Muscle of arm (tissue), 12 donors: ENCODE results near the gene PGGT1B. TPM values are rescaled to one million over a fixed set of nuclear protein-coding genes. Genes with fewer than 3 reads are reported as not detected.
A peak's percentile ranks its signal among the peaks of the same experiment; 100 is the strongest.
"Not testable (repeated sequence)": the region's sequence is repeated elsewhere in the genome, so short reads cannot be mapped to it uniquely, and the experiment has no call there.

Experiments
- DNase-seq: peaks from one replicate; pipeline ENCODE4 v3.0.0-alpha.2; 2013
- polyA plus RNA-seq, 12 donors: library from polyadenylated mRNA; unstranded; fragments of 120-200 nt; gene quantifications; one replicate each; pipeline ENCODE4 v1.2.1, GENCODE V29; 2013; ENCODE audit not compliant: insufficient read length in 12 of 12

The PGGT1B gene
- polyA plus RNA-seq, 12 donors, result 19.5 to 37.2 (median 23.4) TPM; not detected in 1

DNA sequence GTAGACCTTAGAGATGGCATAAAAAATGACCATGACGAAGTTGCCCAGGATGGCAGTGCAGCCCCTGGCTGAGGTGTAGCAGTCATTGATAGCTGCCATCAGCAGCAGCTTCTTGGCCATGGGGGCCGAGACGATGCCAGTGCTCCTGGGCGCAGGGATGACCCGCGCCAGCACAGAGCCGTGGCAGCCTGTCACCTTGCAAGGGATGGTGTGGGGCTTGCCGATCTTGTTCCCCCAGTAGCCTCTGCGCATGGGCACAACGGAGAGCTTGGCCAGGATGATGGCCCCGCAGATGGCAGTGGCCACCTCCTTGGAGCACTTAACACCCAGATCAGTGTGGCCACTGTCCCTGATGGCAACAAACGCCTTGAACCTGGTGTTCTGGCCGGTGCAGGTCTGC, 2.1 kb upstream of the PGGT1B start:
- no peak for DNase-seq

GRCh38 chr5:115263078-115263380, 352 bp upstream of the PGGT1B start:
- DNase-seq, result no peak

DNA sequence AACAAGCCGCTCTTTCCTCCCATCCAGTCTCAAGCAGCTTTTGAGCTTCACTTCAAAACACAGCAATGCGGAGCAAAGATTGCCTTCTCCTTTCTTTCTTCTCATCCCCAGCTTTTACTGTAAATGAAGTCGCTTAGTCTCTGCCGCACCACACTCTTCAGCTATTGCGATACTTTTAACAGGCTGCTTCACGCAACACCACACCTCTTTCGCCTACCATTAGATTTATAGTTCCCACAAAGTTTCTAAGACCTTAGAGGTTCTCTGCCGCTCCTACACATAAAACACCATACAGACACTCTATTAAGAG, 711 bp downstream of the PGGT1B start:
- no peak for DNase-seq

GRCh38 chr5:115260248-115260647, 2.4 kb downstream of the PGGT1B start:
- no peak for DNase-seq

- no peak for DNase-seq
These were observed 4.7 kb downstream of the PGGT1B start for GRCh38 chr5:115257981-115258380.

- DNase-seq, result not testable (repeated sequence)
These were observed 13.3 kb downstream of the PGGT1B start for GRCh38 chr5:115249379-115249778.

GRCh38 chr5:115246361-115246991, 16.2 kb downstream of the PGGT1B start:
- peak; percentile 36 for DNase-seq

GRCh38 chr5:115243412-115243811, 19.3 kb downstream of the PGGT1B start:
- no peak for DNase-seq

DNA sequence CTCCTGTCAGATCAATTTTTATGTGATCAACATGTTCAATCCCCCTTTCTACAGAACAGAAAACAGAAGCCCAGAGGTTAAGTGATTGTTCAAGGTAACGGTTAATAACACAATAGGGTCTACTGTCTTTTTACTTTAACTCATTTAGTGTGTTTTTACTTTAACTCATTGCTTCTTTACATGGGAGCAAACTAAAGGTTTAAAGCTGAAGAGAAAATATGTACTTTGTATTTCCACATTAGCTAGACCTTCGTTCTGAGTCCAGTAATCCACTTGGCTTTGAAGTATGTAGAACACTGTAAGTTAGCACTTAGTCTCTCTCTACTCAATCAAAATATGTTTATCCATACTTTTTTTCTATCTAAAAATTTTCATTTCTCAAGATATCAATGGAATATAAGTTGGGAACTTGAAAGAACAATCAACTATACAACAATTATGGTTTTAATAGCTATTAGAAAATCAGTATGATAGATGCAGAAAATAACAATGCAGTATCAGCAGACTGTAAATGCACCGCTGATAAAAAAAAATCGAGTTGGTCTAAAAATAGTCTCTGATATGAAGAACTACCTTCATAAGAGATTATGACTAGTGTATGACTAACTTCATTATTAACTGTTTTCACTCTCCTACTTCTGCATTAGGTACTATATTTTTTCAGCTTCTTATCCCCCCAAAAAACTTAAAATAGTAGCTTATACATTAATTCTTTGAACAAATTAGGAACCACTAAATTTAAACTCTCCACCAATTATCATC, 20.6 kb downstream of the PGGT1B start:
- DNase-seq, result no peak

DNA sequence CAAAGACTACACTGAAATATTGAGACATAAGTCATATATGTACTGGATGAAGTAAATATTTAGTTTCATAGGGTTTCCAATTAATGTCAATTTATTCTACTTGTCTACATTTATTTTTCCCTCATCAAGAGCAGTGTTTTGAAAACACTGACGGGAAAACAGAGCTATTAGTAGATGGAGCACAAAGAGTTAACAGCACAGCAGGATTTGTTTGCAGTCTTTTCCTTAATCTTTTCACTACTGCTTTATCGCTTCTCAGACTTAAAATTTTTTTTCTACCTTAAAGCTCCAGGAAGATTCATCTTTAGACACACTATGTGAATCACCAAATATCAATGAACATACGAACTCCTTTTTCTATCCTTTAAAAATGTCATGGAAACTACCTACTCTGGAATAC, 25.6 kb downstream of the PGGT1B start:
- DNase-seq, result no peak

DNA sequence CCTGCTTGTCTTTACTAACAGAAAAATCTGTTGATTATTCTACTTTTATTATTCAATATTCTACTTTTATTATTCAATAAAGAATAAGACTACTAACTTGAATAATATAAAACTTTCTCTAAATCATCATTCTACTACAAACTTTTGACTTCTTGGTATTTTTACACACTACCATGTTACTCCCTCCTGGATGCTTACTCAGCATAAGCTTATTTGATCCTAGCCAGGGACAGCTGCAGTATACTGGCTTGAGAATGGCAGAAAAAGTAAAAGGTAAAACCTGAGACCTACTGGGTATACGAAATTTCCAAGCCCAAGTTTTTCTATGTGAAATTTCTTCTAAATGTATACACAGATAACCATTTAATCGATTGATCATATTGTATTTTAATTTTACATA, 26.1 kb downstream of the PGGT1B start:
- DNase-seq, result no peak

GRCh38 chr5:115231598-115231997, 31.1 kb downstream of the PGGT1B start:
- DNase-seq, result no peak

DNA sequence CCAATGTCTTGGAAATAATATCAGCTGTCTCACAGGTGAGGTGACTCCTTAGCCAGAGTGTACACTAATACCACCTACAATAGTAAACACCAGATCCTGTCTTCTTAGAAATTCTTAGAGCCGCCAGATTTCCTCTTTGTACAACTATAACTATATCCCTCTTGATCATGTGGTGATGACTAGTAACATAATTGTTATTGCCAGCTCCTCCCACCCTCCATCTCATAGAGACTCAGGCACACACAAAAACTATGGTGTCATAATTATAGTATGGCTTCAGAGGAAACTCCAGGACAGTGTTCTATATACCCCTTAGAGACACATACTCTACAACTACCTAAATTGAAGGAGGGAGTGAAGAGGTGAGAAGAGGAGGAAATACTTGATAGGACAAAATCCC, 33.1 kb downstream of the PGGT1B start:
- DNase-seq, result no peak

- DNase-seq, result no peak
These were observed 35.4 kb downstream of the PGGT1B start for GRCh38 chr5:115227281-115227680.

DNA sequence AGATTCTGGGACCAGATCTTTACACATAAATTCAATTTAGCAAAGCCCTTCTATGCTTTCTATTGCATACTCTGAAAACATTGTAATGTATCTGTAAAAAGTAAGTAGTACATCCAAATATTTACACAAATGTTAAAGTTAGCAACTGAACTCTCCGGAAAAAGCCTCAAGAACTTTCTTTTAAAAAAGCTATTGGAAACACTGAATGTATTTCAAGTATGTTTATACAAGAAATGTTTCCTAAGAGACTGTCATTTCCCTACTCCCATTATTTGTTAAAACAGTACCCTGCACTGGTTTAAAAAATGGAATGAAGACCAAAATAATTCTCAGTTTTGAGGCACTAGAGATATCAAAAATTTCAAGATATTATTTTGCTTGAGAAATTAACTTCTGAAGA, 48.1 kb downstream of the PGGT1B start:
- no peak for DNase-seq

DNA sequence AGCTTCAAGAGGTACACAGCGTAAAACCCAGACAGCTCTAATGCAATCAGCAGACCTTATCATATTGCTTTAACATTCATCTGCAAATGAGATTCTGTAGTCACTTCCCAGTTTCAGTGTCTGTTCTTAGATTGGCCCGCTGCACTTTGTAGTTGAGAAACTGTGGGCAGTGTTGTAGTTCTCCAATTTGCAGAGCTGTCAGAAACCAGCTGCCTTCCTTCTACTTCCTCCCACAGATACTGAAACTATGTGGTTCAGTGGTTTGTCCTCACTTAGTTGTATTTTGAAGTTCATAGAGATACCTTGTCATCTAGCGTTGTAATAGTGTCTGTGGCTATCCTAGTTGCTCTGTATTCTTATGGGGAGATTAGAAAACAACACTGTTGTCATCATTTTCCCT, 53.4 kb downstream of the PGGT1B start:
- DNase-seq, result peak; percentile 11

DNA sequence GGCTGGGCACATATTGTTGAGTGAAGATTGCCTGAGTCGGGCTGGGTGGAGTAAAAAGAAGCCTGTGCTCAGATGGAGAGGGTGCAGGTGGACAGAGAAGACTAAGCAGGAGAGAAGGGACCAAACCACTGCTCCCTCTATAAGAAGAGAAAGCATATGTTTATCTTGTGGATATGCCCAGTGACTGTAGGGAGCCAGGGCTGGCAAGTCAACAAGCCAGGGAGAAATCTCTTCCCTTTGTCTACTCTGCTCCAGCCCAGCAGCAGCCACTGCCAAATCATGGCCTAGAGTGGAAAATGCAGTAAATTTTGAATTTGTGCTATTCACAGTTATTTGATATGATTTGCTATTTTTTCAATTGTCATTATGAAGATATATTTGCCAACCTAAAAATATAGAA, 59.7 kb downstream of the PGGT1B start:
- DNase-seq, result no peak

DNA sequence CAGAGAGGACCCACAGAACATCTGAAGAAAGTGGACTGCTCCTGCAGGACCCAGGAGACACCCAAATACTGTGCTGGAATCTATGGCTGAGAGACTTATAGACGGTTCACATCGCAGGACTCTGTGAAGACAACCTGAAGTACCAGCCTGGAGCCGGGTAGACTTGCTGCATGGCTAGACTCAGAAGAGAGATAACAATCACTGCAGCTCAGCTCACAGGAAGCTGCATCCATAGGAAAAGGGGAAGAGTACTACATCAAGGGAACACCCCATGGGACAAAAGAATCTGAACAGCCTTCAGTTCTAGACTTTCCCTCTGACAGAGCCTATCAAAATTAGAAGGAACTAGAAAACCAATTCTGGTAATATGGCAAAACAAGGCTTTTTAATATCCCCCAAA, 66.5 kb downstream of the PGGT1B start:
- DNase-seq, result no peak

GRCh38 chr5:115194676-115195075, 68.0 kb downstream of the PGGT1B start:
- DNase-seq, result no peak

- no peak for DNase-seq
These were observed 69.4 kb downstream of the PGGT1B start for GRCh38 chr5:115193295-115193694.

DNA sequence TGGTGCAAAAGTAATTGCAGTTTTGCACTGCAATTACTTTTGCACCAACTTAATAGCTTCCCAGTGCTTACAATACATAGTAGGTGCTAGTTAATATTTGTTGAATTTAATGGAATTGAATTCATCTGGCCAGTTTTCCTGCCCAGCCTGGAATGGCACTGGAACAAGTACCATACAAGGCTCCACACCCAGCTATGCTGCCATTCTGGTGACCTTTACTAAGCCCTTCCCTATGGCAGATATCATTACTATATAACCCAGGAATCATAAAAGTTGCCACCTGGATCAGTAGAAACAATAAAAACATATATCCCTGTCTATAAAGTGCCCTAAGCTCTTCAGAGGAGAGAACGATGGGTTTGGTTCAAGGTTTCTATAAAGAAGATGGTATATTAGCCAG, 70.6 kb downstream of the PGGT1B start:
- no peak for DNase-seq

DNA sequence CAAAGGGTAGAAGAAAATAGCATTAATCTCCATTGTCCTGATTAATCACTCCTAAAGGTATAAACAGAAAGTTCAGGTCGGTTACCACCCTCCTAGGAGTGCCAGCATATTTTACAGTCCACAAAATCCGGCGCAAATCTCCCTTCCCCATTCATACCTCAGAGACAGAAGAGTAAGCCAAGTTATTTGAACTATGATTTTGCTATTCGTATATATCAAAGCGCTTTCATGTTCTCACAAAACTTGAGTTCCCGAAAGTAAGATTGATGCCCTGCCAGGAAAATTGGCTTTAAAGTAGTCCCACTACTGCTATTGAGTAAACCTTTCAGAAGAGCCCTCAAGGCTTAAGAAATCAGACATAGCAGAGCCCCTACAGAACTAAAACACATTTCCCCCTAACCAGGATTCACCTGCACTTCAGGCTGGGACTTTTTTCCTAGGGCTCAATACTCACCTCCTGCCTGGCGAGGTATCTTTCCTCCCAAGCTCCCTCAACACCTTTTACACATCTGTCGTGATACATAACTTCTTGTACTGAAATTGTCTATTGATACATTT, 71.1 kb downstream of the PGGT1B start:
- no peak for DNase-seq

DNA sequence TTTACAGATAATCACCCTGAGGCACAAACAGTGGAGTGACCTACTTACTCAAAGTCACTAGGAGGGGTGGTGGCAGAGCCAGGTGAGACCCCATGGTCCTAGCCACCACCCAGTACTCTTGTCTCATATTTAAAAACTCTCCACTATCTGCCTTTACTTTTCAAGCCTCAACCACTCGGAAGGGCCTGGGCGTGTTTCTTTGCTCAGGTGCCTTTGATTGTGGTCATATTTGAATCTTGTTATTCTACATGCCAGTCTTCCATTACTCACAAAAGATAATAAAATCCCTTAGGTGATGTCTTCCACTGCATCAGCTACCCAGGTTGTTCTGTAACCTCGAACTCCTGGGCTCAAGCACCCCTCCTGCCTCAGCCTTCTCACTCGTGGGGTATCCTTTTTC, 72.3 kb downstream of the PGGT1B start:
- DNase-seq, result no peak

GRCh38 chr5:115189866-115190265, 72.8 kb downstream of the PGGT1B start:
- no peak for DNase-seq
